Activated T-helper 1 cell treated with Interleukin-2 at 50 U/mL for 16 hours (primary cell): ENCODE data around the gene SNX8.

Experiments used
- DNase-seq: peaks from one replicate; pipeline ENCODE4 v3.0.0-alpha.2; 2020; ENCODE audit warnings: low read depth

SNX8 gene

DNA sequence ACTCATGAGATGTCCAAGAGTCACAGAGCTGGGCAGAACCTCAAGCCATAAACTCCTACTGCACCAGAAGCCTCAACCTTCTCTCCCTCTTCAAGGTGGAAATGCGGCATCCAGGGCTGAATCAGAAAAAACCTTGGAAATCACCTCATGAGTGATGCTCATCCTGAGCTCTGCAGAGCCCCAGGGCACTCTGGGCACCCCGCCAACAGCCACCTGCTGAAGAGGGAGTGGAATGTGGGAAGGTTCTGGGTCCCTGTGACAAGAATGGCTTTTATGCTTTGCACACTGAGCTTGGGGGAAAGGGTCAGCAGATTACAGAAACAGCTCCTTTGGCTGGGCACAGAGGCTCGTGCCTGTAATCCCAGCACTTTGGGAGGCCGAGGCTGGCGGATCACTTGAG is 53.4 kb downstream of the SNX8 start:
- DNase-seq: no peak

- no peak for DNase-seq
Measured at GRCh38 chr7:2259480-2259879, 54.8 kb downstream of the SNX8 start.

- no peak for DNase-seq
Measured at GRCh38 chr7:2258661-2259365, 55.4 kb downstream of the SNX8 start.

GRCh38 chr7:2257651-2258050 is 56.6 kb downstream of the SNX8 start:
- no peak for DNase-seq

DNA sequence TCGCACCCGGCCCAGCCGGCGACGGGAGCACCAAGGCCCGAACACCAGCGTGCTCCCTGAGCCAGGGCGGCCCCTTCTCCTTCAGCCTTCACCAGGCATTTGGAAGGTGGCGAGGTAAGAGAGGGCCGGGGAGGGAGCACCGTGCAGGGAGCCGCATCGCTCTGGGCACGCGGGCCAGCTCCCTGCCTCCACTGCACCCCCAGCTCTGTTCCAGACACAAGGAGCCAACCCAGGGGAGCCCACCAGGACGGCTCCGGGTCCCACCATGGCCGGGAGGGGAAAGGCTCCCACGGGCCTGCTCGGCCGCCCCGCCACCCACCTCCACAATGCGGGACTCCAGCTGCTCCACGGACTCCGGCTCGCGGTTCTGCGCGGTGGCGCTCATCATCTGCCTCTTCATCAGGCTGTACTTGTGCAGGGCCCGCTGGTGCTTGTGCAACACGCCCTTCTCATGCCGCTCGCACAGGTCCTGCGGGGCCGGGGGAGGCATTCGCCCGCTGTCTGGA is 57.1 kb downstream of the SNX8 start:
- no peak for DNase-seq

GRCh38 chr7:2256306-2257045 is 57.8 kb downstream of the SNX8 start:
- DNase-seq: no peak

GRCh38 chr7:2255145-2256139 is 58.8 kb downstream of the SNX8 start:
- no peak for DNase-seq

- DNase-seq: no peak
Measured at GRCh38 chr7:2254429-2255144, 59.7 kb downstream of the SNX8 start.

DNA sequence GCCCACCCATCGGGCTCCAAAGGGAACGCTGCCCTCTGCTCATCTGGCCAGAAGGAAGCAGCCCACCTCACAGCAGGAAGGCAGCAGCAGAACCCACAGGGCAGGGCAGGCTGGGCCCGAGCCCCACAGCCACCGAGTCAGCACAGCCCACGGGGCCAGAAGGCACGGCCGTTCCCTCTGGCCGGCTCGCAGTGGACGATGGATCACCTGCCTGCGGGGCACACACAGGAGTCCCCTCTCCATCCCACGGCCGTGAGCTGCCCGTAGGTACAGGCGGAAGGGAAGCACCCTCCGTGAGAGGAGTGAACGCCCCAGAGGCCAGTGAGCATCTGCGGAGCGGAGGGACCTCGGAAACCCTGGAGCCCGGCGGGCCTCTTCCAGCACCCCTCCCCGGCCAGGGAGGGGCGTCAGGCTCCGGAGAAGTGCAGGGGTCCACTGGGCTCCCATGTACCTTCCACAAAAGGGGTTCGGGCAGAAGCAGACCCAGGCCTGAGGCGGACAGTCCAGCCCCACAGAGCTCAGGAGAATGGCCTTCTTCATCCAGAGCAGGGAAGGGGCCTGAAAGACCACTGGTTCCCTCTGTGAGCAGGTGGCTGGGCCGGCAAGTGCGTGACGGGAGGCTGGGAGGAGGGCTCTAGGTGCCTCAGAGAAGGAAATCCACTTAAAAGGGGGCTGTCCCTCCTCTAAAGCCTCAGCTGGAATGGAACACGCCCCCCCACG is 60.6 kb downstream of the SNX8 start:
- no peak for DNase-seq

GRCh38 chr7:2253021-2253420 is 61.2 kb downstream of the SNX8 start:
- DNase-seq: no peak

GRCh38 chr7:2251841-2252771 is 62.1 kb downstream of the SNX8 start:
- DNase-seq: no peak

DNA sequence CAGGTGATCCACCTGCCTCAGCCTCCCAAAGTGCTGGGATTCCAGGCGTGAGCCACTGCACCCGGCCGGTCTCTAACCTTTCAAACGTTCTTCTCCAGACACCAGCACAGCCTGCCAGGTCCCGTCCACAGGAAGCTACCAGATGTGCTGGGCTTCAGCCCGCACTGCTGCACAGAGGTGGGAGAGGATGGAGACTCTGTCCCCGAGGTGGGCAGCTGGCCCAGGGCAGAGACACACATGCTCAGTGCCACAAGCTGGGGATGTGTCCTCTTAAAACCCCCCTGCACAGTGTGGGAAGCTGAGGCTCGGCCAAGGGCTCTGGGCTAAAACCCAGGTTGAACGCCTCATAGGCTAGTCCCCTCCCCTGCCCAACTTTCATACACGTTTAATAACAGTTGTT is 62.9 kb downstream of the SNX8 start:
- DNase-seq: no peak

DNA sequence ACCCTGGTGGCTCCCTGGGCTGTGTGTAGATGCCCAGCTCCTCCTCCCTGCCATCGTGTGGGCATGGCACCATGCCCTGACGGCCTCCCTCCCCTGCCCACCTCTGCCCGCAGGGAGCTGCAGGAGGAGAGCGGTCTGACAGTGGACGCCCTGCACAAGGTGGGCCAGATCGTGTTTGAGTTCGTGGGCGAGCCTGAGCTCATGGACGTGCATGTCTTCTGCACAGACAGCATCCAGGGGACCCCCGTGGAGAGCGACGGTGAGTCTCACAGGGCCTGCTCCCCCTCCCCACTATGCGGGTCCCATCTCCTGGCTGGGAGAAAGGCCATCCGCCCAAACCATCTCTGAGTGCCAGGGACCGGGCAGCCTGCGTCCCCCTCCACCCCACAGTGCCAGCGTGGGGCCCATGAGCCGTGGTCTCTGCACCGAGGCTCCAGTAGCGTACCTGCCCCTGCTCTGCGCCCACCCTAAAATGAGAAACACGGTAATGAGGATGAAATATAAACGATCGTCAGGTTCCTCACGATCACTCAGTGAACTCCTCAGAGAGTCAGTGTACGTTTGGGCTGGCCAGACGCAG is 64.4 kb downstream of the SNX8 start:
- DNase-seq: no peak

- no peak for DNase-seq
Measured at GRCh38 chr7:2248984-2249694, 65.1 kb downstream of the SNX8 start.

- DNase-seq: no peak
Measured at GRCh38 chr7:2247141-2247995, 66.9 kb downstream of the SNX8 start.

DNA sequence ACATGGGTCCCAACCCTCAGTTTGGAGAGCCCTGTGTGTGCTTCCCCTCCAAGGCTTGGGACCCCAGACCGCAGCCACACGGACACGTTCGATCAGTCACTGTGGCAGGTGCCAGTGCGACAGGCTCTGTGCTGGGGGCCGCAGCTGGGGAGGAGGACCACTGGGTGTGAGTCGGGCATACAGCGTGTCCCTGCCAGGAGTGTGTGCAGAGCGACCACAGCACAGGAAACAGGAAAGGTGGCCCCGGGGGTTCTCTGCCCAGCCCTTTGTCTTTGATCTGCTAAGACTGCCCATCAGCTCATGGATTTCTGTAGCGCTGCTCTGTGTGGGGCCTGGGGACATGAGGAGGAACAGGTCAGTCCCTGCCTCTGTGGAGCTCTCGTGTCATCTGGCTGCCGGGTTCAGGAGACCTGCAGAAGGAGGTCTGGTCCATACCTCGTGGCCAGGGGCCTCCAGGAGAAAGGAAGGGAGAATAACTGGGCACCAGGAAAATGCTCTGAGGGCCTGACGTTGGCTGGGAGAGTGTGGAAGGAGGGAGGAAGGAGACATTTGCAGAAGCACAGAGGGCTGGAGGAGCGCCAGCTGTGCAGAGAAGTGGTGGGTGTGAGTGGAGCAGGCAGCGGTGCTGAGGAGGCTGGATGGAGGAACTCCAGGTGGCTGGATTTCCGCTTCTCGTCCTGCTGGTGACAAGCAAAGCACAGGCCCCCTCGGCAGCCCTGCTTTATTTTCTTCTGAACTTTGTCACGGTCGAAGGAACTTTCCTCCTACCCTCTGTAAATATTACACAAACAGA is 68.2 kb downstream of the SNX8 start:
- no peak for DNase-seq

DNA sequence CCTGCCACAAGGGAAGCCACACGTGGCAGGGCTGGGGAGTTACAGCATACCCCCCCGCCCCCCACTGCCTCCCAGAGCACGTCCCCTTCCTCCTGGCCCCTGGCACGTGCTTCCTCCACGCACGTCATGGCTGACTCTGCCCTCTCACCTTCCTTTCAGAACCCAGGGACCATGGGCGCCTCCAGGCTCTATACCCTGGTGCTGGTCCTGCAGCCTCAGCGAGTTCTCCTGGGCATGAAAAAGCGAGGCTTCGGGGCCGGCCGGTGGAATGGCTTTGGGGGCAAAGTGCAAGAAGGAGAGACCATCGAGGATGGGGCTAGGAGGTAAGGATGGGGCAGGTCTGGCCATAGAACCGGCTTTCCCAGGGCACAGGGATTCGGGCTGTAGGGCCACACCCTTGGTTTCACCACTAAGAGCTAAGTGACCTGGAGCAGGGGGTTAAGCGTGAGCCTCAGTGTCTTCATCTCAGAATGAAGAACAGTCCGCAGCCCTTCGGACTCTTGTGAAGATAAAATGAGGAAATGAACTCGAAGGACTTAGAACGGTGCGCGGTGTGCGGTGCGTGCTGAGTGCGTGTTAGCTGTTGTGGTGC is 69.7 kb downstream of the SNX8 start:
- DNase-seq: no peak
